Activated CD8-positive, alpha-beta T cell treated with anti-CD3 and anti-CD28 coated beads, Interleukin-2, amount 10 ng/mL, durations not matched to agents 7 days and 5 days (primary cell): ENCODE data around the gene PCDH19. TPM values are rescaled to one million over a fixed set of nuclear protein-coding genes. Genes with fewer than 3 reads are reported as not detected.

Experiments used
- ATAC-seq: fragments of 150-1000 bp; cut with Tn5 transposase; one replicate; pipeline ENCODE4 v1.10.0; 2021; ENCODE audit warnings: moderate library complexity
- CTCF ChIA-PET: fragments of 350-600 bp; sonication (Branson Sonifier 250); formaldehyde crosslinking; loops from one replicate; lab custom pipeline; 2021; ENCODE audit warnings: antibody characterized with exemption; lab: Charles Lee
- POLR2A ChIA-PET: fragments of 350-600 bp; sonication (Branson Sonifier 250); formaldehyde crosslinking; loops from one replicate; lab custom pipeline; 2021; ENCODE audit warnings: antibody characterized with exemption; lab: Charles Lee
- DNase-seq: peaks from one replicate; pipeline ENCODE4 v3.0.0-alpha.2; 2020
- H3K27ac Mint-ChIP-seq: one replicate; pipeline ENCODE4 v1.8.0; 2021; ENCODE audit warnings: mild to moderate bottlenecking, mixed read lengths
- H3K27me3 Mint-ChIP-seq: one replicate; pipeline ENCODE4 v1.8.0; 2021; ENCODE audit warnings: low read depth, mixed read lengths
- H3K36me3 Mint-ChIP-seq: one replicate; pipeline ENCODE4 v1.8.0; 2021; ENCODE audit warnings: low read depth, mixed read lengths
- H3K4me1 Mint-ChIP-seq: one replicate; pipeline ENCODE4 v1.8.0; 2021; ENCODE audit warnings: low read depth, mixed read lengths
- H3K4me3 Mint-ChIP-seq: one replicate; pipeline ENCODE4 v1.8.0; 2021; ENCODE audit warnings: mild to moderate bottlenecking, mixed read lengths
- H3K9me3 Mint-ChIP-seq: one replicate; pipeline ENCODE4 v1.8.0; 2022; ENCODE audit warnings: mixed read lengths; ENCODE audit not compliant: insufficient read depth
- total RNA-seq, 2 experiments: library from RNA; stranded (reverse); gene quantifications; one replicate each; pipeline ENCODE4 v1.2.3, GENCODE V29; 2021

The PCDH19 gene
- total RNA-seq, 2 experiments from 2014 or later = not detected

GRCh38 chrX:100340491-100341141 lies 69.5 kb downstream of the PCDH19 start:
- no peak overlapping the region for H3K4me3 Mint-ChIP-seq
- DNase-seq (no peak), ATAC-seq (no peak)
- no peaks in the 10 kb centered on the region for H3K27me3 Mint-ChIP-seq
- ChIA-PET CTCF (no interaction called here), POLR2A (no interaction called here)
- no peaks in the 10 kb centered on the region for H3K36me3 Mint-ChIP-seq
- no peak overlapping the region for H3K27ac Mint-ChIP-seq
- H3K4me1 Mint-ChIP-seq = no peaks in the 10 kb centered on the region
- no peaks in the 10 kb centered on the region for H3K9me3 Mint-ChIP-seq

- Mint-ChIP-seq H3K27ac (no peak overlapping the region), H3K4me1 (no peaks in the 10 kb centered on the region), H3K9me3 (no peaks in the 10 kb centered on the region), H3K36me3 (no peaks in the 10 kb centered on the region), H3K4me3 (no peak overlapping the region), H3K27me3 (no peaks in the 10 kb centered on the region)
- no peak for ATAC-seq
- ChIA-PET POLR2A (no interaction called here), CTCF (no interaction called here)
- no peak for DNase-seq
Measured at GRCh38 chrX:100328351-100328750, 81.7 kb downstream of the PCDH19 start.

- Mint-ChIP-seq H3K27me3 (no peaks in the 10 kb centered on the region), H3K4me1 (no peaks in the 10 kb centered on the region), H3K9me3 (no peaks in the 10 kb centered on the region), H3K36me3 (no peaks in the 10 kb centered on the region), H3K27ac (no peak overlapping the region), H3K4me3 (no peak overlapping the region)
- ChIA-PET CTCF (no interaction called here), POLR2A (no interaction called here)
- DNase-seq = no peak
- ATAC-seq = no peak
Measured at GRCh38 chrX:100319716-100320115, 90.4 kb downstream of the PCDH19 start.

- no peaks in the 10 kb centered on the region for H3K27me3 Mint-ChIP-seq
- no peaks in the 10 kb centered on the region for H3K36me3 Mint-ChIP-seq
- no peaks in the 10 kb centered on the region for H3K9me3 Mint-ChIP-seq
- no peak for ATAC-seq
- no peak overlapping the region for H3K4me3 Mint-ChIP-seq
- DNase-seq = no peak
- POLR2A ChIA-PET = interaction anchor here (0.5 kb wide), 1 partner anchor 198 kb away, joined by 3 read pairs; no protein-coding TSS in a partner anchor
- H3K4me1 Mint-ChIP-seq = no peaks in the 10 kb centered on the region
- H3K27ac Mint-ChIP-seq = no peak overlapping the region
- CTCF ChIA-PET = no interaction called here
Measured at GRCh38 chrX:100316987-100317386, 93.1 kb downstream of the PCDH19 start.

GRCh38 chrX:100315566-100315965 lies 94.5 kb downstream of the PCDH19 start:
- CTCF ChIA-PET = no interaction called here
- Mint-ChIP-seq H3K9me3 (no peaks in the 10 kb centered on the region), H3K36me3 (no peaks in the 10 kb centered on the region), H3K4me1 (no peaks in the 10 kb centered on the region), H3K4me3 (no peak overlapping the region), H3K27me3 (no peaks in the 10 kb centered on the region), H3K27ac (no peak overlapping the region)
- POLR2A ChIA-PET = no interaction called here
- no peak for DNase-seq
- ATAC-seq = no peak

GRCh38 chrX:100299559-100299958 lies 110.5 kb downstream of the PCDH19 start:
- H3K9me3 Mint-ChIP-seq = no peaks in the 10 kb centered on the region
- ChIA-PET CTCF (no interaction called here), POLR2A (no interaction called here)
- ATAC-seq (no peak), DNase-seq (no peak)
- no peaks in the 10 kb centered on the region for H3K4me1 Mint-ChIP-seq
- no peak overlapping the region for H3K4me3 Mint-ChIP-seq
- H3K27me3 Mint-ChIP-seq = no peaks in the 10 kb centered on the region
- no peaks in the 10 kb centered on the region for H3K36me3 Mint-ChIP-seq
- H3K27ac Mint-ChIP-seq = no peak overlapping the region

- Mint-ChIP-seq H3K4me3 (no peak overlapping the region), H3K4me1 (no peaks in the 10 kb centered on the region), H3K9me3 (no peaks in the 10 kb centered on the region), H3K27me3 (no peaks in the 10 kb centered on the region), H3K27ac (no peak overlapping the region), H3K36me3 (no peaks in the 10 kb centered on the region)
- ATAC-seq (no peak), DNase-seq (no peak)
- ChIA-PET CTCF (no interaction called here), POLR2A (no interaction called here)
Measured at GRCh38 chrX:100297728-100298127, 112.3 kb downstream of the PCDH19 start.

GRCh38 chrX:100296183-100296753 lies 113.8 kb downstream of the PCDH19 start:
- Mint-ChIP-seq H3K4me1 (no peaks in the 10 kb centered on the region), H3K4me3 (no peak overlapping the region), H3K27ac (no peak overlapping the region), H3K36me3 (no peaks in the 10 kb centered on the region), H3K27me3 (no peaks in the 10 kb centered on the region), H3K9me3 (no peaks in the 10 kb centered on the region)
- ATAC-seq = no peak
- DNase-seq = no peak
- ChIA-PET POLR2A (no interaction called here), CTCF (no interaction called here)

- Mint-ChIP-seq H3K27me3 (no peaks in the 10 kb centered on the region), H3K9me3 (no peaks in the 10 kb centered on the region), H3K36me3 (no peaks in the 10 kb centered on the region), H3K27ac (no peak overlapping the region), H3K4me1 (no peaks in the 10 kb centered on the region), H3K4me3 (no peak overlapping the region)
- DNase-seq (no peak), ATAC-seq (no peak)
- ChIA-PET POLR2A (no interaction called here), CTCF (interaction anchor here (1.3 kb wide), 1 partner anchor 17 kb away, joined by 3 read pairs; no protein-coding TSS in a partner anchor)
Measured at GRCh38 chrX:100294965-100295364, 115.1 kb downstream of the PCDH19 start.

GRCh38 chrX:100289066-100289558 lies 121.0 kb downstream of the PCDH19 start:
- Mint-ChIP-seq H3K27ac (no peak overlapping the region), H3K4me3 (no peak overlapping the region), H3K27me3 (no peaks in the 10 kb centered on the region), H3K4me1 (no peaks in the 10 kb centered on the region), H3K36me3 (no peaks in the 10 kb centered on the region), H3K9me3 (no peaks in the 10 kb centered on the region)
- no peak for ATAC-seq
- ChIA-PET CTCF (no interaction called here), POLR2A (no interaction called here)
- DNase-seq = no peak

GRCh38 chrX:100277231-100277630 lies 132.8 kb downstream of the PCDH19 start:
- Mint-ChIP-seq H3K27ac (no peak overlapping the region), H3K4me1 (no peaks in the 10 kb centered on the region), H3K9me3 (no peaks in the 10 kb centered on the region), H3K36me3 (no peaks in the 10 kb centered on the region), H3K4me3 (no peak overlapping the region), H3K27me3 (no peaks in the 10 kb centered on the region)
- DNase-seq (no peak), ATAC-seq (no peak)
- POLR2A ChIA-PET = no interaction called here
- CTCF ChIA-PET = no interaction called here

GRCh38 chrX:100274916-100275315 lies 135.2 kb downstream of the PCDH19 start:
- H3K27me3 Mint-ChIP-seq = no peaks in the 10 kb centered on the region
- H3K4me1 Mint-ChIP-seq = no peaks in the 10 kb centered on the region
- no peak for DNase-seq
- H3K27ac Mint-ChIP-seq = no peak overlapping the region
- no peak overlapping the region for H3K4me3 Mint-ChIP-seq
- ATAC-seq = no peak
- no peaks in the 10 kb centered on the region for H3K36me3 Mint-ChIP-seq
- CTCF ChIA-PET = no interaction called here
- no peaks in the 10 kb centered on the region for H3K9me3 Mint-ChIP-seq
- POLR2A ChIA-PET = no interaction called here
